Upper lobe of right lung (tissue), 1 donor: ENCODE results near the gene LAMA2. TPM values are rescaled to one million over a fixed set of nuclear protein-coding genes. Genes with fewer than 3 reads are reported as not detected.

Experiments used
- ATAC-seq: fragments of 200-7000 bp; cut with Tn5 transposase; one replicate; pipeline ENCODE4 v1.9.1; 2020; ENCODE audit warnings: mild to moderate bottlenecking, moderate library complexity
- DNase-seq: peaks from one replicate; pipeline ENCODE4 v3.0.0-alpha.2; 2020
- H3K27ac ChIP-seq: fragments of 200-600 bp; one replicate; pipeline ENCODE4 v1.8.0; 2022
- H3K27me3 ChIP-seq: fragments of 200-600 bp; one replicate; pipeline ENCODE4 v1.8.0; 2022; ENCODE audit warnings: mild to moderate bottlenecking
- H3K36me3 ChIP-seq: fragments of 200-600 bp; one replicate; pipeline ENCODE4 v1.8.0; 2022
- H3K4me1 ChIP-seq: fragments of 200-600 bp; one replicate; pipeline ENCODE4 v1.8.0; 2022
- H3K4me3 ChIP-seq: fragments of 200-600 bp; one replicate; pipeline ENCODE4 v1.8.0; 2022; ENCODE audit warnings: mild to moderate bottlenecking
- H3K9me3 ChIP-seq: fragments of 200-600 bp; one replicate; pipeline ENCODE4 v1.8.0; 2022
- intact Hi-C: fragments of 100-400 bp; cut with DNase I; formaldehyde crosslinking; loops from one replicate; pipeline ENCODE4 v1.11.0; 2022
- total RNA-seq: library from RNA; stranded (reverse); fragmentation: NEBNext Ultra II Directional; extraction: Animal tissue kit (Norgen Biotek cat#: 25700); gene quantifications from one replicate; pipeline ENCODE4 v1.2.1, GENCODE V29; 2021
- TF ChIP-seq, protein P1 (sequence below): fragments of 200-600 bp; IDR thresholded peaks from one replicate; pipeline ENCODE4 v1.8.0; 2022; ENCODE audit warnings: antibody characterized with exemption
- donor health status: DM: no; HTN: yes; CAD: no; lungs with severe emphysema.

Gene LAMA2
- total RNA-seq, 1 donor from 2014 or later, result 42.1 TPM

DNA sequence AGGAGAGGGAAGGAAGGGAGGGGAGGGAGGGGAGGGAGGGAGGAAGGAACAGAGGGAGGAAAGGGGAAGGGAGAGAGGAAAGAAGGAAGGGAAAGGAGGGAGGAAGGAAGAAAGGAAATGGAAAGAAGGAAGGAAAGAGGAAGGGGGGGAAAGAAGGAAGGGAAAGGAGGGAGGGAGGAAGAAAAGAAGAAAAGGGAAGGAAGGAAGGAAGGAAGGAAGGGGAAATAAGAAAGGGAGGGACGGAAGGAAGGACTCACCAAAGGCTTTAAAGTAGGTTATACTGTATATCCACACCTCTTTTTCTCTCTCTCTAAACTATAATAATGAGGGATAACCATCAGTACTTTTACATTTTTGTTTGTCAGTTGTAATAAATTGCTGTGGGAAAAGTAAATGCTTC is 502.2 kb downstream of the LAMA2 start:
- ATAC-seq, result no peak
- TF ChIP-seq, protein P1, sequence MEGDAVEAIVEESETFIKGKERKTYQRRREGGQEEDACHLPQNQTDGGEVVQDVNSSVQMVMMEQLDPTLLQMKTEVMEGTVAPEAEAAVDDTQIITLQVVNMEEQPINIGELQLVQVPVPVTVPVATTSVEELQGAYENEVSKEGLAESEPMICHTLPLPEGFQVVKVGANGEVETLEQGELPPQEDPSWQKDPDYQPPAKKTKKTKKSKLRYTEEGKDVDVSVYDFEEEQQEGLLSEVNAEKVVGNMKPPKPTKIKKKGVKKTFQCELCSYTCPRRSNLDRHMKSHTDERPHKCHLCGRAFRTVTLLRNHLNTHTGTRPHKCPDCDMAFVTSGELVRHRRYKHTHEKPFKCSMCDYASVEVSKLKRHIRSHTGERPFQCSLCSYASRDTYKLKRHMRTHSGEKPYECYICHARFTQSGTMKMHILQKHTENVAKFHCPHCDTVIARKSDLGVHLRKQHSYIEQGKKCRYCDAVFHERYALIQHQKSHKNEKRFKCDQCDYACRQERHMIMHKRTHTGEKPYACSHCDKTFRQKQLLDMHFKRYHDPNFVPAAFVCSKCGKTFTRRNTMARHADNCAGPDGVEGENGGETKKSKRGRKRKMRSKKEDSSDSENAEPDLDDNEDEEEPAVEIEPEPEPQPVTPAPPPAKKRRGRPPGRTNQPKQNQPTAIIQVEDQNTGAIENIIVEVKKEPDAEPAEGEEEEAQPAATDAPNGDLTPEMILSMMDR, result no peak
- intact Hi-C loops, result no loop called here
- no peak for DNase-seq
- H3K9me3 ChIP-seq, result no peaks in the 10 kb centered on the region
- no peak overlapping the region for H3K27ac ChIP-seq
- H3K27me3 ChIP-seq, result no peaks in the 10 kb centered on the region
- H3K36me3 ChIP-seq, result no peaks in the 10 kb centered on the region
- H3K4me3 ChIP-seq, result no peak overlapping the region
- no peaks in the 10 kb centered on the region for H3K4me1 ChIP-seq

- no peaks in the 10 kb centered on the region for H3K36me3 ChIP-seq
- no peaks in the 10 kb centered on the region for H3K9me3 ChIP-seq
- no peak overlapping the region for H3K4me3 ChIP-seq
- no peaks in the 10 kb centered on the region for H3K4me1 ChIP-seq
- no peak for DNase-seq
- H3K27me3 ChIP-seq, result no peaks in the 10 kb centered on the region
- TF ChIP-seq, protein P1, result no peak
- ATAC-seq, result no peak
- intact Hi-C loops, result no loop called here
- no peak overlapping the region for H3K27ac ChIP-seq
These were observed 508.0 kb downstream of the LAMA2 start for GRCh38 chr6:129390900-129391299.

DNA sequence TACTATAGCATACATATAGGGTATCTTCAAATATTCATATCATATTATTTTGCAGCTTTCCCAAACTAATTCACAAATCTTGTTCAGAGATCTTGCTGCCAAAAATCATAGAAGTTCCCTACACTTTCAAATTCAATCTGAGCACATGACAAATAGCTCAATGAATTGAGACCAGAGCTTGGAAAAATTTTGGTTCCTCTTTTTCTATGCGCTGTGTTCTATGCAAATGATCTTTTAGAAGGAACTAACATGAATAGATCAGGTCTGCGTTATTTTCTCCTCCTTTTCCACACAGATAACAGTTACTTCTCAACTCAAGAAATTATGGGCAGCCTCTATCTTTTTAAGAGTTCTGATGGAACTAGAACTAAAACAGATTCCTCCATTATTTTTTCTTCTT is 510.7 kb downstream of the LAMA2 start:
- DNase-seq, result no peak
- Histone ChIP-seq H3K4me1 (no peaks in the 10 kb centered on the region), H3K36me3 (no peaks in the 10 kb centered on the region), H3K27ac (no peak overlapping the region), H3K9me3 (no peaks in the 10 kb centered on the region), H3K4me3 (no peak overlapping the region), H3K27me3 (no peaks in the 10 kb centered on the region)
- TF ChIP-seq, protein P1, result no peak
- intact Hi-C loops, result no loop called here
- no peak for ATAC-seq

- intact Hi-C loops, result no loop called here
- H3K27ac ChIP-seq, result no peak overlapping the region
- ATAC-seq, result no peak
- H3K4me1 ChIP-seq, result no peaks in the 10 kb centered on the region
- no peaks in the 10 kb centered on the region for H3K9me3 ChIP-seq
- TF ChIP-seq, protein P1, result no peak
- no peaks in the 10 kb centered on the region for H3K36me3 ChIP-seq
- no peak overlapping the region for H3K4me3 ChIP-seq
- DNase-seq, result no peak
- H3K27me3 ChIP-seq, result no peaks in the 10 kb centered on the region
These were observed 515.8 kb downstream of the LAMA2 start for GRCh38 chr6:129398764-129399163.

- Histone ChIP-seq H3K27ac (no peak overlapping the region), H3K9me3 (no peaks in the 10 kb centered on the region), H3K27me3 (no peaks in the 10 kb centered on the region), H3K36me3 (no peaks in the 10 kb centered on the region), H3K4me3 (no peak overlapping the region), H3K4me1 (no peaks in the 10 kb centered on the region)
- DNase-seq, result no peak
- TF ChIP-seq, protein P1, result no peak
- intact Hi-C loops, result no loop called here
- no peak for ATAC-seq
These were observed 519.3 kb downstream of the LAMA2 start for GRCh38 chr6:129402244-129402643.

GRCh38 chr6:129411092-129411491 is 528.2 kb downstream of the LAMA2 start:
- intact Hi-C loops, result no loop called here
- no peaks in the 10 kb centered on the region for H3K4me1 ChIP-seq
- ATAC-seq (no peak), DNase-seq (no peak)
- H3K27ac ChIP-seq, result no peak overlapping the region
- TF ChIP-seq, protein P1, result no peak
- H3K27me3 ChIP-seq, result no peaks in the 10 kb centered on the region
- no peaks in the 10 kb centered on the region for H3K9me3 ChIP-seq
- no peak overlapping the region for H3K4me3 ChIP-seq
- H3K36me3 ChIP-seq, result no peaks in the 10 kb centered on the region
